ENCODE measurements around the gene PDE7B. TPM values are rescaled to one million over a fixed set of nuclear protein-coding genes. Genes with fewer than 3 reads are reported as not detected.
A peak's percentile ranks its signal among the peaks of the same experiment; 100 is the strongest.
"Not testable (repeated sequence)": the region's sequence is repeated elsewhere in the genome, so short reads cannot be mapped to it uniquely, and the experiment has no call there.

The PDE7B gene
- total and polyA plus RNA-seq, 7 donors: 1.9 to 4.6 (median 2.7) TPM

GRCh38 chr6:136216503-136217401 lies 365.3 kb downstream of the PDE7B start:
- DNase-seq (no peak), ATAC-seq (no peak)
- intact Hi-C loops (cut with DNase I): no loop called here
- H3K4me1 ChIP-seq: no peaks in the 10 kb centered on the region
- no peaks in the 10 kb centered on the region for H3K36me3 ChIP-seq (ENCODE audit: insufficient read depth in 1 of 2, low read depth in 1 of 2)
- no peak overlapping the region for H3K27ac ChIP-seq
- WGBS, 3 donors: 84 to 85% (median 85%) methylated on average over 10 of the region's 10 CpGs
- no peaks in the 10 kb centered on the region for H3K27me3 ChIP-seq (ENCODE audit: insufficient read depth in 3 of 3, low read length in 2 of 3)
- no peaks in the 10 kb centered on the region for H3K9me3 ChIP-seq
- no peak overlapping the region for H3K4me3 ChIP-seq
- no peak for TF ChIP-seq CTCF (IDR thresholded peaks at IDR 0.05)

GRCh38 chr6:136224974-136225373 lies 373.5 kb downstream of the PDE7B start:
- not testable (repeated sequence) for H3K36me3 ChIP-seq (ENCODE audit: insufficient read depth in 1 of 2, low read depth in 1 of 2); H3K4me3 ChIP-seq; H3K27me3 ChIP-seq (ENCODE audit: insufficient read depth in 3 of 3, low read length in 2 of 3); ATAC-seq; H3K9me3 ChIP-seq; H3K27ac ChIP-seq; H3K4me1 ChIP-seq; DNase-seq
- 93 to 96% (median 95%) methylated on average over 4 of the region's 4 CpGs for WGBS, 3 donors
- intact Hi-C loops (cut with DNase I): loop anchor here (5.0 to 10.0 kb wide), 4 partner anchors 190 to 718 kb away; no protein-coding TSS in a partner anchor

- Histone ChIP-seq H3K27me3 (ENCODE audit: insufficient read depth in 3 of 3, low read length in 2 of 3) (no peaks in the 10 kb centered on the region), H3K36me3 (ENCODE audit: insufficient read depth in 1 of 2, low read depth in 1 of 2) (no peaks in the 10 kb centered on the region), H3K4me3 (no peak overlapping the region), H3K27ac (no peak overlapping the region), H3K4me1 (peaks cover 4% of the 10 kb centered on the region), H3K9me3 (no peaks in the 10 kb centered on the region)
- no peak for TF ChIP-seq CTCF (IDR thresholded peaks at IDR 0.05)
- DNase-seq (no peak), ATAC-seq (peak in 1 of 4 donors; percentile 38)
- intact Hi-C loops (cut with DNase I): loop anchor here (5.0 to 10.0 kb wide), 4 partner anchors 191 to 718 kb away; no protein-coding TSS in a partner anchor
- WGBS, 3 donors: 75 to 81% (median 77%) methylated on average over 5 of the region's 5 CpGs
These were observed 374.0 kb downstream of the PDE7B start for GRCh38 chr6:136225496-136225895.

DNA sequence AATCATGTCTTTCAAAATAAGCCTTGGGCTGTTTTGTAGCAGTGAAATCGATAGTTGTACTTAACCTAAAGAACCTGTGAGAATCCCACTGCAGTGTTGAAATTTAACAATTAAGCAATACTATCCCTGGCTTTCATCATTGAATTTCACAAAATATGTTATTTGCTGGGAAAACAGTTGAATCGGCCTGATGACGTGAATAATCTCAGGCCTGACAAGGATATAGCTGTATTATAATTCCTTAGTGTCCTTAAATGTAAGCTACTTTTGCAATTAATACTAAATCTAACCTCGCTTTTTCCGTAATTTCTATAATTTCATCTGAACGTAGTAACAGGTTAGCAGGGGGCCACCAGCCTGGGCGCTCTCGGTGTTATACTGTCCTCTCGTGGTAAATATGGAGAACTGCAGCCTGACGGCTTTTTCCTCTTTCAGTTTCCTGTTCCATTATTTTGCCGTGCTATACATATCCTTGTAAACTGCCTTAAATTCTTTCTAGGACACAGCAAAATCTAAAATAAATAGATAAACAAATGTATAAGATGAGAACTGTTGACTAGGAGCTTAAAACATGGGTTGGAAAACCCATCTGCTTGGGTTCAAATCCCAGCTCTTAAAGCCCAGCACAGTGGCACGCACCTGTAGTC lies 374.6 kb downstream of the PDE7B start:
- H3K9me3 ChIP-seq: no peaks in the 10 kb centered on the region
- H3K27me3 ChIP-seq (ENCODE audit: insufficient read depth in 3 of 3, low read length in 2 of 3): no peaks in the 10 kb centered on the region
- H3K27ac ChIP-seq: no peak overlapping the region
- peak overlapping the region; percentile 47 for H3K4me3 ChIP-seq
- DNase-seq (peak in 1 of 2 donors; percentile 52), ATAC-seq (peak; percentile 81 to 95 (median 86))
- peaks cover 4% of the 10 kb centered on the region for H3K4me1 ChIP-seq
- WGBS, 3 donors: 15 to 25% (median 16%) methylated on average over 12 of the region's 12 CpGs
- peak; percentile 100 for TF ChIP-seq CTCF (IDR thresholded peaks at IDR 0.05)
- no peaks in the 10 kb centered on the region for H3K36me3 ChIP-seq (ENCODE audit: insufficient read depth in 1 of 2, low read depth in 1 of 2)
- intact Hi-C loops (cut with DNase I): loop anchor here (2.0 to 10.0 kb wide), 7 partner anchors 191 to 775 kb away; no protein-coding TSS in a partner anchor

All from psoas muscle (tissue), 8 donors.